ENCODE measurements around the gene USP13. TPM values are rescaled to one million over a fixed set of nuclear protein-coding genes. Genes with fewer than 3 reads are reported as not detected.

The USP13 gene
- total and polyA plus RNA-seq, 2 of the 13 experiments (the other 11 are each of a cell fraction or from before 2014, with no cell fraction given), result 15.9 to 36.7 TPM

DNA sequence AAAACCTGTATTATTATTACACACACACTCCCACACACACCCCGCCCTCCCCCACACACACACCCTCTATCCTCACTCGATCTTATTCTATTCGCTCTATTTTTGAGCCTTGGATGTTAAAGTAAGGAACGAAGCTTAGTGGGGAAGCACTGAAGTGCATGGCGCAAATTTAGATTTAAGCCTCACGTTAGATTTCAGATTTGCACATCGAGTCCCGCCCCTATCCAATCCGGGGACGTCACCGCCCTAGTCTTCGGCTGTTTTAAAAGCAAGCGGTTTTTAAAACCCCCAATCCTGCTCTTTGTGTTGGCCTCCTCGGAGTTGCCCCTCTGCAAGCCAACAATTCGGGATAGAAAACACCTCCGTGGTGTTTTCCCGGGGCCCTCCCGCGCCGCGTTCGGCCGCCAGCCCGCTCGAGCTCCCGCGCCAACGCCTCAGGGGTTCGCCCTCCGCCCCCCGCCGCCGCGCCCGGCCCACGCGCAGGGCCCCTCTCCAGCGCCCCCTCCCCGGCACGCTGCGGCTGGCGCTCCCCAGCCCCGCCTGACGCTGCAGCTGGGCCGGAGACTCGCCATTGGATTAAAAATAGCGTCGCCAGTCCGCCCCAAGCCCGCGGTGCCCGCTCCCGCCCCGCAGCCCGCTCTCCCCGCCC, at the start of gene USP13 (continued):
- TF ChIP-seq ZHX2 (IDR thresholded peaks at IDR 0.05; ENCODE audit: low read depth) (no peak), ZHX2 (CRISPR knock-in tag; IDR thresholded peaks at IDR 0.05; ENCODE audit: borderline replicate concordance) (no peak; the same call in 1 of the 2 replicates), ZXDC (CRISPR knock-in tag; IDR thresholded peaks at IDR 0.05) (no peak), NCOA2 (CRISPR knock-in tag; IDR thresholded peaks at IDR 0.05) (0 out of 2 replicates have a peak, but pooled peaks have one; percentile 13), ZNF17 (CRISPR knock-in tag; IDR thresholded peaks at IDR 0.05) (no peak), POGK (CRISPR knock-in tag; conservative IDR thresholded peaks at IDR 0.05) (no peak), ZNF180 (CRISPR knock-in tag; IDR thresholded peaks at IDR 0.05; ENCODE audit: borderline replicate concordance, low read depth) (no peak), SRSF4 (IDR thresholded peaks at IDR 0.05; ENCODE audit: low read depth, low read length, poor library complexity, severe bottlenecking) (no peak), HOXA9 (CRISPR knock-in tag; IDR thresholded peaks at IDR 0.05; ENCODE audit: borderline replicate concordance) (no peak)
- TF ChIP-seq, protein P1, sequence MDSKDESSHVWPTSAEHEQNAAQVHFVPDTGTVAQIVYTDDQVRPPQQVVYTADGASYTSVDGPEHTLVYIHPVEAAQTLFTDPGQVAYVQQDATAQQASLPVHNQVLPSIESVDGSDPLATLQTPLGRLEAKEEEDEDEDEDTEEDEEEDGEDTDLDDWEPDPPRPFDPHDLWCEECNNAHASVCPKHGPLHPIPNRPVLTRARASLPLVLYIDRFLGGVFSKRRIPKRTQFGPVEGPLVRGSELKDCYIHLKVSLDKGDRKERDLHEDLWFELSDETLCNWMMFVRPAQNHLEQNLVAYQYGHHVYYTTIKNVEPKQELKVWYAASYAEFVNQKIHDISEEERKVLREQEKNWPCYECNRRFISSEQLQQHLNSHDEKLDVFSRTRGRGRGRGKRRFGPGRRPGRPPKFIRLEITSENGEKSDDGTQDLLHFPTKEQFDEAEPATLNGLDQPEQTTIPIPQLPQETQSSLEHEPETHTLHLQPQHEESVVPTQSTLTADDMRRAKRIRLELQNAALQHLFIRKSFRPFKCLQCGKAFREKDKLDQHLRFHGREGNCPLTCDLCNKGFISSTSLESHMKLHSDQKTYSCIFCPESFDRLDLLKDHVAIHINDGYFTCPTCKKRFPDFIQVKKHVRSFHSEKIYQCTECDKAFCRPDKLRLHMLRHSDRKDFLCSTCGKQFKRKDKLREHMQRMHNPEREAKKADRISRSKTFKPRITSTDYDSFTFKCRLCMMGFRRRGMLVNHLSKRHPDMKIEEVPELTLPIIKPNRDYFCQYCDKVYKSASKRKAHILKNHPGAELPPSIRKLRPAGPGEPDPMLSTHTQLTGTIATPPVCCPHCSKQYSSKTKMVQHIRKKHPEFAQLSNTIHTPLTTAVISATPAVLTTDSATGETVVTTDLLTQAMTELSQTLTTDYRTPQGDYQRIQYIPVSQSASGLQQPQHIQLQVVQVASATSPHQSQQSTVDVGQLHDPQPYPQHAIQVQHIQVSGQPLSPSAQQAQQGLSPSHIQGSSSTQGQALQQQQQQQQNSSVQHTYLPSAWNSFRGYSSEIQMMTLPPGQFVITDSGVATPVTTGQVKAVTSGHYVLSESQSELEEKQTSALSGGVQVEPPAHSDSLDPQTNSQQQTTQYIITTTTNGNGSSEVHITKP (CRISPR knock-in tag; IDR thresholded peaks at IDR 0.05; ENCODE audit: low read depth), result no peak

All from HepG2 (cell line).